ENCODE data around the gene ZNF473.

The ZNF473 gene

DNA sequence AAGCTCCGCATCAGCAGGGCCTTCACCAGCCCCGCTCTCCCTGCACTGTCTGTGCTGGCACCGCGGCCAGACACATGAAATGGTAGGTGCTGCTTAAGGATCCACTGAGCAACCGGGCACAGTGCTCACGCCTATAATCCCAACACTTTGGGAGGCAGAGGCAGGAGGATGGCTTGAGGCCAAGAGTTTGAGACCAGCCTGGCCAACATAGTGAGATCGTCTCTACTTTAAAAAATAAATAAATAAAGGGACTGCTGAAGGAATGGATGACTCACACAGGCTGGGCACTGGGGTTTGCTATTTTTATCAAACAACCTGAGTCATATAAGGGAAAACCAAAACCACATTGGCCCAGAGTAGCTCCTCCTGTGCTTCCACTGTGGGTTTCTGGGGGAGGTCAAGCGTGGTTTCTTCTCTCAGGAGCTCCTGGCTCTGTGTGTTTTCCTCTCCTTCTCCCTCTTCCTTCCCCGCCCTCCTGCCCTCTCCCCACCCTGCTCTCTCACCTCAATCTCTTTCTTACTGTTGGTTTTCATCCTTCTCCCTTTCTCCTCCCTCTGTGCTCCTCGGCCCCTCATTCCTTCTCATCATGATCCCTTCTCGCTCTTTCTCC is 21.9 kb upstream of the ZNF473 start:
- peak; percentile 31 for DNase-seq

DNA sequence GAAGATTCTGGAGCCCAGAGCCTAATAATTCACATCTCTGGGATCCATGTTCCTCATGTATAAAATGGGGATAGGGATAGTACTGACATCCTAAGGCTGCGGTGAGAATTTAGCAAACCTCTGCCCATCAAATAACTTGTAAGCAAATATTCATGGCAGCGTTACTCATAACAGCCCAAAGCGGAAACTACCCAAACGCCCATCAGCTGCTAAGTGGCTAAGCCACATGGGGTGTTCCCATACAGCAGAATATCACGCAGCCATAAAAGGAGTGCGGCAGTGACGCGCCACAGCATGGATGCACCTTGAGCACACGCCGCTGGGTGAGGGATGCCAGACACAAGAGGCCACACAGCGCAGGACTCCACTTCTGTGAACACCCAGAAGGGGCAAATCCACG is 20.4 kb upstream of the ZNF473 start:
- peak; percentile 33 for DNase-seq

DNA sequence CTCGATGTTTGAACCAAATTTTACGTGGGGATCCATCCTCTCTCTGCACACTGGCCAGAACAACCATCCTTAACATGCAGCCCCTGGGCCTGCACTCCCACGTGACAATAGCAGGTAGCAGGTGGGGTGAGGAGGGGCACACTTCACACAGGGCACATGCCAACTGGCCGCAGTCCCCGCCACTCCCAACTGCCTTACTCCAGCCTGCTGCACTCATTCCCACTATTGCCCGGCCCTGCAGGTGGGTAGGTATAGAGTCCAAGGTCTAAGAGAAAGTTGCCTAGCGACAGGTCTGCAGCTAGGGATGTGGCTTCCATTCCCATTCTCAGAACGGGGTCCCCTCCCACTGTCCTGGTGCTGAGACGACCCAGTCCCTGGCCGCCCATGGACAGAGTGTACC is 18.6 kb upstream of the ZNF473 start:
- no peak for DNase-seq

DNA sequence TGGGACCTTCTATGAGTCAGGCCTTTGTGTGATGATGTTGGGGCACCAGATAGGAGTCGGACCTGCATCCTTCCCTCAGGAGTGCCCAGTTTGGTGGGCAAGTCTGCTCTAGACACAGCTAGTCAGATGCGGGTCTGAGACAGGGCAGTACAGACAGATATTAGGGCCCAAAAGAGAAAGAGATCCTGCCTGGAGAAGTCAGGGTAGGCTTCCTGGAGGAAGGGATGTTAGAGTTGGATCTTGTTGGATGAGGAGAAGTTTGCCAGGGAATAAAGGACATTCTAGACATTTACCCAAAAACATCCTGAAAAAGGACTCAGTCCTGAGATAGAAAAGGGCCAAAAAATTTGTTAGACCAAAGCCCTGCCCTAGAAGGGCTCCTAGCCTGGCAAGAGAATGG is 17.9 kb upstream of the ZNF473 start:
- no peak for DNase-seq

DNA sequence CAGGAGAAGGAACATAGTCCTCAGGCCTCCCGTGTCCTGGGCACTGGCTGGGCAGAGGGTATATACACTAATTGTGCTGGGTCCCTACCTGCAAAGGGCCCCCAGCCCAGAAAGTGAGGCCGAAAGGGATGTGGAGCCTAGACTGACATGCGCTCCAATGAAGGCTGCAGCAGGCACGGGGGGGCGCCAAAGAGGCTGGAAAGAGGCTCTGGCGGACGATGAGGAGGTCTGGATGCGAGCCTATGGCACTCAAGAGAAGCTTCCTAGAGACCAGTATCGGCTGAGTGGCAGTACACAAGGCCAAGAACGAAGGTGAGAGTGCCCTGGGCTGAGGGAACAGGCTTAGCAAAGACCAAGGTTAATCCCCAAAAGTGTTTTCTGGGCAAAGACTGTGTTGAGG is 17.3 kb upstream of the ZNF473 start:
- DNase-seq, result no peak

DNA sequence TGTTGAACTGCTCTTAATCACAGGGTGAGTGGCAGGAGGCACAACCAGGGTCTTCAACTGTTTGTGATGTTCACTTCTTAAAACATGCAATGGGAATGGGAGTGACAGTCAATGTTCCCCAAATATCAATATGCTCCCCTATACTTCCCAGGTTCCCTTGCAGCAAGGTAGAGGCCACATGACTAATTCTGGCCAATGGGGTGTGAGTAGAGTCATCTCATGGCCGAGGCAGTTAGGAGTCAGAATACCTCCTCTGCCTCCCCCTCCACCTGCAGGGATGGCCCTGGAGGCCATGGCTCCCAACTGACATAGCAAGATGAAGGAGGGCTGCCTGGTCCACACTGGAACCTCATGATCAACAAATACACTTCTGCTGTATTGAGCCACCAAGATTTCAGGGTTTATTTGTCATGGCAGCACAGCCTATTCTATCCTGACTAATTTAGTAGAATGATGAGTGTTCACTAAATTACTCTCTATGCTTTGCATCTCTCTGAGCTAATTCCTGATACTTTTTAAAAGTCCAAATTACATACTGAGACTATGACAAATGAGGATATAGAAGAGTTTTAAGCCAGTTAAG is 9.5 kb upstream of the ZNF473 start:
- no peak for DNase-seq

DNA sequence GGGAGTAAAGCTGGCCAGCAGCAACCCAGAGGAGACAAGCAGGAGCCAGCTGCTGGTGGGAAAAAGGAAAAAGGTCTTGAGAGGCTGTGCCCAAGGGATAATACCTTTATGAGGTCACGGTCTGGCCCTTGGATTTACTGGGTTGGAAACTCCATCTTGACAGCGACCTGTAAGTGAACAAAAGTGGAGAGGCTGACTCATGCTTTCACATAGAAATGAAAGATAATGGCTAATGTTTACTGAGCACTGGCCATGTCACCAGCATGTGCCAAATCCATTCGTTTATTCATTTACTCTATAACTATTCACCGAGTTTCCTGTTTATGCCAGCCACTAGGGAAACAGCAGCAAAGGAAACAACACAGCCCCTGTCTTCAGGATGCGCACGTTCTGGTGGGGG is 5.3 kb upstream of the ZNF473 start:
- DNase-seq, result no peak

DNA sequence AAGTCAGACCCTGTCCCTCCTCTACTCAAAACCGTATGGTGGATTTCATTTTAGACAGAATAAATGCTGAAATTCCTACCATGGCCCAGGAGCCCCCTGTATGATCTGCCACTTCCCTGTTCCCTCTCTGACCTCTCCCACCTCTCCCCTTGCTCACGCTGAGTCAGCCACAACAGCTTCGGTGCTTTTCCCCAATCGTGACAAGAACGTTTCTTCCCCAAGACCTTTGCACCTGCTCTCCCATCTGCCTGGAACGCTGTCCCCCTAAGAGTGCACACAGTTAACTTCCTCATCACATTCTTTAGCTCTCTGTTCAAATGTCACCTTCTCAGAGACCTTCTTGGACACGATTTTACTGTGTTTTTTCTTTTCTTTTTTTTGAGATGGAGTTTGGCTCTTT is 3.0 kb upstream of the ZNF473 start:
- no peak for DNase-seq

DNA sequence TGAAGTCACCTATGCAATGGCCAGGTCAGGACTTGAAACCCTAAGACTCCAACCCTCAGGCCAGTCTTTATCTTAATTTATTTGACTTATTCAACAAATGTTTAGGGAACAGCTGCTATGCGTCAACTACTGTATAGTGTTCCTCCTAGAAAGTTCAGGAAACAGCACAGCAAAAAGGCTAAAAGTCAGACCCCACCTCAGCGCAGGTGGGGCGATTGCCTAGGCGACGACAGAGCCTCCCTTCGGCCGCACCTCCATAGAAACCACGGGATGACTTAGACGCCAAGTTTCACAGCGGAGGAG is 1.1 kb upstream of the ZNF473 start:
- no peak for DNase-seq

DNA sequence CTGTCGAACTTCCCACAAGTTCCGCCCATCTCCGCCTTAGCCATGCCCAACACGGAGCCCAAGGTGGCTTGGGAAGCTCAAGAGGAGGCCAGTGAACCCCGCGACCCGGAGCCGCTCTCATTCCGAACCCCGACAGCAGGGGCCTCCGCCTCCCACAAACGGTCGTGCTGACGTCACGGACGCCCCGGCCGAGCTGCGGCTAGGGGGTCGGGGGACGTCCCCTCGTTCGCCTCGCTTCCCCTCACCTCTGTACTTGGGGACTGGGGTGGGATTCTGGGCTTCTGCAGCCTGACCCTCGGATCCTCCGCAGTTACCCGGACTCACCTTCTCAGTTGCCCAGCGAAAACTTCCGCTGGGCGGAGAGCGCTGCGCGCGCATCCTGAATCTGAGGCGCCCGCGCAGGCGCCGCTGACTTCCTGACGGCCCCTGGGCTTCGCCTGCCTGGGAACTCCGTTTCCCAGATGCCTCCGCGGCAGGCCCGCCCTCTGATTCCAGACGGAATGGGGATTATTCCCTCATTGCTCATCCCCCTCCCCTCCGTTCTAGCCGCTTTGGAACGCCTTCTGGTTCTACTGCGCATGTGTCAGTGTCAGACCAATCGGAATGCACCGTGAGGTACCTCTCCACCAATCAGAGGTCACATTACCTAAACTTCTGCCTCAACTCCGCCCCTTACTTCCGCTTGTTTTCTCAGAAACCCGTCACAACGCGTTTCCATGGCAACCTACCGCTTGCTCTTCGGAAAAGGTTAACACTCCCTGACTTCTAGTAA is 597 bp upstream of the ZNF473 start, which contains the start of gene VRK3:
Gene VRK3, minus strand, starts transcription at position 351 of the 772 bp plus-strand sequence. CDS start 9,210 bp downstream, outside the sequence.
- DNase-seq, result peak; percentile 99

DNA sequence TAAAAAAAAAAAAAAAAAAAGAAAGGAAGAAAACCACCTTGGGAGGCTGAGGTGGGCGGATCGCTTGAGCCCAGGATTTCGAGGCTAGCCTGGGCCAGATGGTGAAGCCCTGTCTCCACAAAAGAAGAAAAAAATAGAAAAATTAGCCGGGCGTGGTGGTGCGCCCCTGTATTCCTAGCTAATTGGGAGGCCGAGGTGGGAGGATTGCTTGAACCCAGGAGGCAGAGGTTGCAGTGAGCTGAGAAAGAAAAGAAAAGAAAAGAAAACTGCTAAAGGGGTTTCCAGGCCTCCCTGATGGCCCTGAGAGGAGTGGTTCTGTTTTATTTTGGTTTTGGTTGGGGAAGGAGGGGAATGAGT is 723 bp downstream of the ZNF473 start:
- no peak for DNase-seq

DNA sequence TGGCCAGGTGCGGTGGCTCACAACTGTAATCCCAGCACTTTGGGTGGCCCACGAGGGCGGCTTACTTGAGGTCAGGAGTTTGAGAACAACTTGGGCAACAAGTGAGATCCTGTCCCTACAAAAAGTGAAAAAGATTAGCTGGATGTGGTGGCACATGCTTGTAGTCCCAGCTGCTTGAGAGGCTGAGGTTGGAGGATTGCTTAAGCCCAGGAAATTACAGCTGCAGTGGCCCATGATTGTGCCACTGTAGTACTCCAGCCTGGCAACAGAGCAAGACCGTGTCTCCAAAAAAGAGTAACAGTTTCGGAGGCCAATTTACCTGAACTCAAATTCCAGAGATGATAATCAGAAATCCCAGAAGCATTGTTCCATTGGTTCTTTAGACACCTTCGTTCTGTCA is 4.4 kb downstream of the ZNF473 start:
- no peak for DNase-seq

DNA sequence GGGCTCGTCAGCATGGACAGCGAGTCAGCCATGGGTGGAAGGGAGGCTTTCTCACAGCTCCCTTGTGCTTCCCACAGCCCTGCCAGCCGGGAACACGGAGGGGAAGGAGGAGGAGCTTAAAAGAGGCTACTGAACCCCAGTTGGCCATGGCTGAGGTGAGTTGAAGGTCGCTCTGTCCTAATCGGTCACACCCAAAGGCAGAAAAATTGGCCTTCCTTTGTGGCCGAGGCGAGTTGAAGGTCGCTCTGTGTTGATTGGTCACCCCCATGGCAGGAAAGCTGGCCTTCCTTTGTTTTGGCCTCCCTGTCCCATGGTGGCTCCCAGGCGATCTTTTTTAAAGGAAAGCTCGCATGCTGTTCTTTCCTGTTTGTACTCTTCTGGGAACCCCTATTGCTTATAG is 5.1 kb downstream of the ZNF473 start:
- no peak for DNase-seq

DNA sequence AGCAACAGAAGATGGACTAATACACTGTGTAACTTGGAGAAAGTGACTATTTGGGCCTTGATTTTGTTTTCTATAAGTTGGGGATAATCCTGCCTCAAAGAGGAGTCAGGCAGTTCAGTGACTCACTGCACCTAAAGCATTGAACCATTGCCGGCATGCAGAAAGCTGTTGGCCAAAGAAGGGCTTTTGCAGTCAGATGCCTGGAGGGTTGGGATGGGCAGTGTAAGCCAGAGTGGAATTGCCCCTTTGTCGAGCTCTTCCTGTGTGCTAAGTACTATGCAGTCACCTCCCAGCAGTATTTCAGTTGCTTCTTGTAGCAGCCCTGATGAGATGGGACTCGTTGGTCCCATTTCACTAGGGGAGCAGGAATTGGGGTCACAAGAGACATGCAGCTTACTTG is 11.1 kb downstream of the ZNF473 start:
- no peak for DNase-seq

DNA sequence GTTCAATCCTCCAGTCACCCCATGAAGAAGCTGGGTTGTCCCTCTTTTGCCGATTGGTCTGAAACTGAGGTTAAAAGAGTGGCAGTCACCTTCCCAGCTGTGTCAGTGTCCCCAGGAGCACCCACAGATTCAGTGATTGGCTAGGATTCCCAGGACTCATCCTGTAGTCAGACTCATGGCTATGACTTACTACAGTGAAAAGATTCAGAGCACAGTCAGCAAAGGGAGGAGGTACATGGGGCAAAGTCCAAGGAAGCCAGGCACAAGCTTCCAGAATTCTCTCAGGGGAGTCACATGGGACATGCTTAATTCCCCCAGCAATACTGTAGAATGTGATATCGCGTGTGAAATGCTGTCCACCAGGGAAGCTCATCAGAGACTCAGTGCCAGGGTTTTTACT is 14.2 kb downstream of the ZNF473 start:
- DNase-seq, result no peak

DNA sequence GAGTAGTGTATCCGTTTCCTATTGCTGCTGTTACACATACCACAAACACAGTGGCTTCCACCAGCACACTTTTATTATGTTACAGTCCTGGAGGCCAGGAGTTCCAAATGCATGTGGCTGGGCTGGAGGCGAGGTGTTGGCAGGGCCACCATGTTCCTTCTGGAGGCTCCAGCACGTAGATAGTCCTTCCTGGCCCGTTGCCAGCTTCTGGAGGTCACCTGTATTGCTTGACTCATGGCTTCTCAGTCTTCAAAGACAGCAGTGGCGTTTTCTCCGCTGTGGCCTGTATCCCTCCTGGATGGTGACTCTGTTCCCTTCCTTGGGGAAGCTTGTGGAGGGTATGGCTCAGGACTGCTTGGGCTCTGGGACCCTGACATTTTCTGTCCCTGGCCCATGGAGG is 15.2 kb downstream of the ZNF473 start:
- DNase-seq, result no peak

DNA sequence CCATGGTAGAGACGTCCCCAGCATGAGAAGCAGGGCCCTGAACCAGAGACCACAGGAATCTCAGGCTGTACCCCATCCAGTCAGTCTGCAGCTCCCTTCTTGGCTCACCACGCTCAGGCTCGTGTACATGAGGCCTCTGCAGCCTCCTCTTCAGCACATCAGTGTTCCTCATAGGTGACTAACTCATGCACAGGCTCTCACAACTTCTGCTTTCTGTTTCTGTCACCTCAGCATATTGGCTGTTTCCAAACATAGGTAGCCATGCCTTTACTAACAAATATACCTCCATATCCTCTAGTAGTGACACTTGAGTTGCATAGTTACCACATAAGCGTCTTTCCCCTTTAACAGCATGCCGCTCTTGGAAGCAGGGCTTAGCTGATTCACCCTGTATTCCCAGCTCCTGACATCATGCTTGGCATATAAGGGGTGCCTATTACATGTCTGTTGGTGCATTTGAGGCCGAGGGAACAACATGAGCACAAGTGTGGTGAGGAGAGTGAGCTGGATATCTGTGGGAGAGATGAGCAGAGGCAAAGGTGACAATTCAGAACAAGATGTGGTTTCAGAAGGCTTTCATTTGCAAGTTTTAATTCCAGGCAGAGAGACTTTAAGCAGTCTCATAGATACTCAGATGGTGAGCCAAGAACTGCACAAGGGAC is 16.7 kb downstream of the ZNF473 start:
- DNase-seq, result no peak

DNA sequence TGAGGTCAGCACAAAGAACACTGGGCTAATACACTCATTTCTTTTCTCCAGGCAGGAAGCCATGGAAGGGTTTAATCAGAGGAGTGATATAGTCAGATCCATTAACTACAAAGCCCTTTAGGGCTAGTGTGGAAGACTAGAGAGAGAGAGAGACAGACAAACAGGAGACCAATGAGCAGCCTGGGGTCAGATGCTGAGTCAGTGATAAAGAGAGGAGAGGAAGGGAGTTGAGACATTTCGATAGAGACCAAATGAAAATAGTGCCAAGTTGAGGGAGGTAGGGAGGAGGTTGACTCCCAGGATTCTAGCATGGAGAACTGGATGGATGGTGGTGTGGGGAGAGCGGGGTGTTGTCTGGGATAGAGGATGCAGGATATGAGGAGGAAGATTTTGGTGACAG is 18.2 kb downstream of the ZNF473 start:
- no peak for DNase-seq

DNA sequence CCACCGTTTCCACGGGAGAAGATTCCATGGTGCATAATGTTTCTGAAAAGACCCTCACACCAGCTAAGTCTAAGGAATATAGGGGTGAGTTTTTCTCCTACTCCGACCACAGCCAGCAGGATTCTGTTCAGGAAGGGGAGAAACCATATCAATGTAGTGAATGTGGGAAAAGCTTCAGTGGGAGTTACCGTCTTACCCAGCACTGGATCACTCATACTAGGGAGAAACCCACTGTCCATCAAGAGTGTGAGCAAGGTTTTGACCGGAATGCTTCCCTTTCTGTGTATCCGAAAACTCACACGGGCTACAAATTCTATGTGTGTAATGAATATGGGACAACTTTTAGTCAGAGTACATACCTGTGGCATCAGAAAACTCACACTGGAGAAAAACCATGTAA is 19.1 kb downstream of the ZNF473 start:
- DNase-seq, result no peak

DNA sequence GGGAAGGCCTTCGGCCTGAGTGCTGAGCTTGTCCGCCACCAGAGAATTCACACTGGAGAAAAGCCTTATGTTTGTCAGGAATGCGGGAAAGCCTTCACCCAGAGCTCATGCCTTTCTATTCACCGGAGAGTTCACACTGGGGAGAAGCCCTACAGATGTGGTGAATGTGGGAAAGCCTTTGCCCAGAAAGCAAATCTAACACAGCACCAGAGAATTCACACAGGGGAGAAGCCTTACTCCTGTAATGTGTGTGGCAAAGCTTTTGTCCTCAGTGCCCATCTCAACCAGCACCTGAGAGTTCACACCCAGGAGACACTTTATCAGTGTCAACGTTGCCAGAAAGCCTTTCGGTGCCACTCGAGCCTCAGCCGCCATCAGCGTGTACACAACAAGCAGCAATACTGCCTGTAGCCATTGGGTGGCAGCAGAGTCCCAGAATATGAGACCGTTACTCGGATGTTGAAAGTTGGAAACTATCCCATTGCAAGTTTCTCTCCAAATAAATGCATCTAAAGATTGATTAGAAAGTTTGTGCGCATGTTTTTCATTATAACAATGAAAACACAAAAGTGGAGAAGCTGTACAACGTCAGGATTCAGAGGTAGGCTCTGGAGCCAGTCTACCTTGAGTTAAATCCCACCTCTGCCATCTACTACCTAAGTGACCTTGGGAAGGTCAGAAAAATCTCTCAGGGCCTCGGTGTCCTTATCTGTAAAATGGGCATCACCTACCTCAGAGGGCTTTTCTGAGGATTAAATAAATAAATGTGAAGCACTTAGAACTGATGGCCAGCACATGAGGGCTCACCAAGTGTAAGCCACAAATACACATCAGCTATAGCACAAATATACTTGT is 21.1 kb downstream of the ZNF473 start:
- peak; percentile 66 for DNase-seq

DNA sequence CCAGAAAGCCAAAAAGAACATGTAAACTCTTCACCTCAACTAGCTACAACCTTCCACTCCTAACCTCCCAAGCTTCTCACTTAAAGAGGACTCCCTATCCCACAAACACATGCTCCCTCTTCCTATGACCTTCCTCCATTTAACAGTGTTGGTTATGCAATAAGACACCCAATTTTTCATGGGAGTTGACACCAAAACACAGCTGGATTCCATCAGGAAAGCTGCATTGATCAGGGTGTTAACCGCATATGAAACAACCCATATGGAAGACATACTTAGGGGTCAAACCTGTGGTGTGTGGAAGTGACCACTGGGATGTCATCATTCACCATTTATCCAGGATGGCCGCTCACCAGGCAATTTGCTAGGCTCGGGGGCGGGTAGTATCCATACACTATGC is 21.9 kb downstream of the ZNF473 start:
- DNase-seq, result no peak

DNA sequence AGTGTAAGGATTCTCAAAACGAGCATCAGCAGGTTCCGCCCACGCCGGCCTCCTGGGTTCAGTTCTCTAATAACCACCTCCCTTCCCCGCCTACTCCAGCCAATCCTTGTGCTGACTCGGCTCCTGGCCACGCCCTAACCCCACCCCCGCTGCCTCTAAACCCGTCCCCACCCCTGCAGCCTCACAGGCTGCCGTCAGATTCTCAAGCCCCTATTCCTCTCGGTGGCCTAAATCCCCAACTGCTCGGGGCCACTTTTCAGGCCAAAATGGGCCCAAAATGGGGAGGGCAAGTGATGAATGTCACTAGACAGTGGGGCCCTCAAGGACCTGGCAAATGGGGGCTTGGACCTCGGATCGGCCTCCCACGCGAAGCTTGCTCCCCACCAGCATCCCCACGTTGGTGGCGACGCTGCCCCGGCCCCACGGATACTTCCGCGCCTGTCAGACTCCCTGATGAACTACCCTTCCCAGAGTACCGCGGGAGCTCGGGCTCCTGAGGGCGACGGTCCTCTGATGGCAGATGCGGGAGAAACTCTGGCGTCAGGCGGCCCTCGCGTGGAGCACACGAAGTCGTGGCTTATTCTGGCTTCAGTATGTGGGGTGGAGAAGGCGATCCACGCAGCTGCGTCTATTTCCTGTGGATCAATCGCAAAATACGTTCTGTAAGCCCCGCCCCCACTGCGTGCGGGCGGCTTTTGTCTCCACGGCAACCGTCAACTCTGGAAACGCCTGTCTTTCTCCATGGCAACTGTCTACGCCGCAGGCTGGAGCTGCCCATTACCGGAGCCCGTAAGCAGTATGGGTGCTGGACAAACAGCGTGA is 24.8 kb downstream of the ZNF473 start:
- peak; percentile 88 for DNase-seq
